PC-3 (cell line): ENCODE results near the gene UBE2S. TPM values are rescaled to one million over a fixed set of nuclear protein-coding genes. Genes with fewer than 3 reads are reported as not detected.
A peak's percentile ranks its signal among the peaks of the same experiment; 100 is the strongest.
"Not testable (repeated sequence)": the region's sequence is repeated elsewhere in the genome, so short reads cannot be mapped to it uniquely, and the experiment has no call there.

Experiments
- ATAC-seq: fragments of 200-7000 bp; cut with Tn5 transposase; 2 replicates; pipeline ENCODE4 v1.9.1; 2020; ENCODE audit warnings: mild to moderate bottlenecking, moderate library complexity
- BruUV-seq: library from RNA; stranded (reverse); fragments of 400-500 nt; replicated peaks from 2 replicates; lab custom pipeline; 2021; lab: Mats Ljungman, UMichigan
- CTCF ChIA-PET: fragments of 300-600 bp; sonication (Branson Sonifier 250); formaldehyde crosslinking; loops from one replicate; lab custom pipeline; 2022; ENCODE audit warnings: antibody characterized with exemption; lab: Charles Lee
- POLR2A ChIA-PET: fragments of 300-600 bp; sonication (Branson Sonifier 250); formaldehyde crosslinking; loops from one replicate; lab custom pipeline; 2022; ENCODE audit warnings: antibody characterized with exemption; ENCODE audit not compliant: unreplicated experiment; lab: Charles Lee
- DNase-seq: peaks from one replicate; pipeline ENCODE4 v3.0.0-alpha.2; 2015
- H2AFZ ChIP-seq: fragments of 300-600 bp; sonication (generic); 2 replicates; pipeline ENCODE4 v1.6.0; 2016; ENCODE audit warnings: antibody characterized with exemption, low read length
- H3F3A ChIP-seq: fragments of 300-600 bp; sonication (generic); one replicate; pipeline ENCODE4 v1.6.0; 2017; ENCODE audit warnings: antibody characterized with exemption, low read length, control low read depth, mild to moderate bottlenecking; ENCODE audit not compliant: unreplicated experiment
- H3K27ac ChIP-seq: fragments of 300-600 bp; sonication (generic); 2 replicates; pipeline ENCODE4 v1.5.1; 2016; ENCODE audit warnings: mild to moderate bottlenecking, low read length
- H3K27me3 ChIP-seq: fragments of 300-600 bp; sonication (generic); 2 replicates; pipeline ENCODE4 v1.6.1; 2016; ENCODE audit warnings: low read length, mixed read lengths
- H3K36me3 ChIP-seq: fragments of 300-600 bp; sonication (generic); 2 replicates; pipeline ENCODE4 v1.6.1; 2016; ENCODE audit warnings: low read depth, mixed run types, low read length, mixed read lengths
- H3K4me1 ChIP-seq: fragments of 300-600 bp; sonication (generic); 2 replicates; pipeline ENCODE4 v1.5.1; 2016; ENCODE audit warnings: low read length; ENCODE audit not compliant: insufficient read depth
- H3K4me2 ChIP-seq: fragments of 300-600 bp; sonication (generic); 2 replicates; pipeline ENCODE4 v1.6.0; 2016; ENCODE audit warnings: low read length
- H3K4me3 ChIP-seq: fragments of 300-600 bp; sonication (generic); 2 replicates; pipeline ENCODE4 v1.5.1; 2016; ENCODE audit warnings: mild to moderate bottlenecking, low read length, mixed read lengths
- H3K79me2 ChIP-seq: fragments of 300-600 bp; sonication (generic); 2 replicates; pipeline ENCODE4 v1.6.1; 2017; ENCODE audit warnings: low read length, mixed read lengths
- H3K9ac ChIP-seq: fragments of 300-600 bp; sonication (generic); 2 replicates; pipeline ENCODE4 v1.6.0; 2016; ENCODE audit warnings: mild to moderate bottlenecking, low read length
- H3K9me2 ChIP-seq: fragments of 300-600 bp; sonication (generic); replicated peaks from 2 replicates; pipeline ENCODE4 v1.6.1; 2016; ENCODE audit warnings: mixed run types, low read length, mixed read lengths
- H3K9me3 ChIP-seq: fragments of 300-600 bp; sonication (generic); 2 replicates; pipeline ENCODE4 v1.6.1; 2016; ENCODE audit warnings: low read length, mixed read lengths
- H4K20me1 ChIP-seq: fragments of 300-600 bp; sonication (generic); 2 replicates; pipeline ENCODE4 v1.6.1; 2016; ENCODE audit warnings: low read length, mixed read lengths
- CTCF ChIP-seq: fragments of 300-600 bp; sonication (generic); conservative IDR thresholded peaks from 2 replicates; pipeline ENCODE4 v1.5.1; 2017; ENCODE audit warnings: antibody characterized with exemption, low read depth, mild to moderate bottlenecking, low read length
- EZH2 ChIP-seq: fragments of 300-600 bp; sonication (generic); IDR thresholded peaks from one replicate; pipeline ENCODE4 v1.6.1; 2017; ENCODE audit warnings: antibody characterized with exemption, mild to moderate bottlenecking, low read length; ENCODE audit not compliant: unreplicated experiment
- EZH2phosphoT487 ChIP-seq: fragments of 300-600 bp; sonication (generic); IDR thresholded peaks from 2 replicates; pipeline ENCODE4 v1.6.1; 2018; ENCODE audit warnings: mild to moderate bottlenecking, antibody characterized with exemption, low read length, borderline replicate concordance
- intact Hi-C: fragments of 100-400 bp; cut with micrococcal nuclease; formaldehyde crosslinking; loops from 2 replicates; pipeline ENCODE4 v1.9.0; 2023
- total RNA-seq: library from RNA; depleted of rRNA; stranded (reverse); fragments of >200 nt; gene quantifications from 2 replicates; pipeline ENCODE4 v1.2.3, GENCODE V29; 2014

UBE2S gene
- total RNA-seq, 1 experiment from 2014 or later: 2,245 TPM

- Histone ChIP-seq H3K9me3 (no peaks in the 10 kb centered on the region), H3K79me2 (no peaks in the 10 kb centered on the region), H3K4me1 (no peaks in the 10 kb centered on the region), H2AFZ (no peak overlapping the region), H3K27me3 (peaks cover 33% of the 10 kb centered on the region), H3K9me2 (no peaks in the 10 kb centered on the region), H3K27ac (no peak overlapping the region), H3F3A (no peaks in the 10 kb centered on the region), H3K4me2 (no peak overlapping the region), H3K4me3 (no peak overlapping the region), H4K20me1 (no peaks in the 10 kb centered on the region), H3K9ac (no peak overlapping the region), H3K36me3 (peaks cover 6% of the 10 kb centered on the region; the same call in 1 of the 2 replicates)
- ChIA-PET CTCF (no interaction called here), POLR2A (interaction anchor here (0.8 kb wide), 1 partner anchor 12 kb away, joined by 5 read pairs; the partner anchor contains the start of gene ISOC2)
- no peak for TF ChIP-seq EZH2
- TF ChIP-seq CTCF: no peak
- TF ChIP-seq EZH2phosphoT487: no peak
- ATAC-seq: no peak
- intact Hi-C loops: no loop called here
- no peak for DNase-seq
- BruUV-seq: no TSS peak
Observed at GRCh38 chr19:55449469-55449868, 41.9 kb upstream of the UBE2S start.

GRCh38 chr19:55448175-55448490 lies 40.5 kb upstream of the UBE2S start:
- DNase-seq, H3K4me3 ChIP-seq, H3K9me2 ChIP-seq, H3K27ac ChIP-seq, H4K20me1 ChIP-seq, POLR2A ChIA-PET, intact Hi-C loops, H3K79me2 ChIP-seq, H3K9ac ChIP-seq, ATAC-seq, H3K36me3 ChIP-seq, H2AFZ ChIP-seq, H3K4me2 ChIP-seq, H3K4me1 ChIP-seq, H3K9me3 ChIP-seq, BruUV-seq, H3F3A ChIP-seq, CTCF ChIA-PET: not testable (repeated sequence)
- H3K27me3 ChIP-seq: peaks cover 47% of the 10 kb centered on the region

- Histone ChIP-seq H3K9me2 (no peaks in the 10 kb centered on the region), H3K4me2 (no peak overlapping the region), H3K27ac (no peak overlapping the region), H3K79me2 (no peaks in the 10 kb centered on the region), H3K4me3 (no peak overlapping the region), H2AFZ (no peak overlapping the region), H3K36me3 (no peaks in the 10 kb centered on the region), H3F3A (no peaks in the 10 kb centered on the region), H3K9me3 (no peaks in the 10 kb centered on the region), H3K27me3 (peaks cover 52% of the 10 kb centered on the region), H4K20me1 (no peaks in the 10 kb centered on the region), H3K9ac (no peak overlapping the region), H3K4me1 (no peaks in the 10 kb centered on the region)
- intact Hi-C loops: no loop called here
- CTCF ChIA-PET: no interaction called here
- POLR2A ChIA-PET: no interaction called here
- DNase-seq (peak; percentile 57), ATAC-seq (peak; percentile 59)
- TF ChIP-seq EZH2phosphoT487 (no peak), CTCF (no peak), EZH2 (no peak)
- BruUV-seq: no TSS peak
Observed at GRCh38 chr19:55447421-55448174, 40.0 kb upstream of the UBE2S start.
